ENCODE results near the gene TINCR. TPM values are rescaled to one million over a fixed set of nuclear protein-coding genes. Genes with fewer than 3 reads are reported as not detected.

Gene TINCR
- polyA plus RNA-seq, 1 donor from 2014 or later: 2.0 TPM

GRCh38 chr19:5514001-5514400 lies 53.8 kb downstream of the TINCR start:
- H2AFZ ChIP-seq (ENCODE audit: low read depth, low read length): no peak overlapping the region
- H3K9me3 ChIP-seq (ENCODE audit: low read length): no peaks in the 10 kb centered on the region
- H3K79me2 ChIP-seq (replicated peaks; ENCODE audit: insufficient read depth, low read length): no peaks in the 10 kb centered on the region
- H4K20me1 ChIP-seq (ENCODE audit: insufficient read depth): no peaks in the 10 kb centered on the region
- no peak overlapping the region for H3K9ac ChIP-seq (ENCODE audit: low read length)
- H3K36me3 ChIP-seq (ENCODE audit: insufficient read depth, low read length): no peaks in the 10 kb centered on the region
- no peaks in the 10 kb centered on the region for H3K27me3 ChIP-seq (ENCODE audit: insufficient read depth, low read depth, low read length)
- TF ChIP-seq MXI1 (conservative IDR thresholded peaks at IDR 0.05; ENCODE audit: poor library complexity, severe bottlenecking): no peak
- TF ChIP-seq REST (IDR thresholded peaks at IDR 0.05; ENCODE audit: borderline replicate concordance): no peak
- TF ChIP-seq EZH2 (IDR thresholded peaks at IDR 0.05; ENCODE audit: borderline replicate concordance, insufficient read depth, low read length, poor library complexity, severe bottlenecking): no peak
- no peak for TF ChIP-seq TAF1 (IDR thresholded peaks at IDR 0.05; ENCODE audit: low read depth)
- no peak for TF ChIP-seq CTCF (IDR thresholded peaks at IDR 0.05; ENCODE audit: poor library complexity, severe bottlenecking)
- TF ChIP-seq RAD21 (conservative IDR thresholded peaks at IDR 0.05): no peak
- TF ChIP-seq EP300 (conservative IDR thresholded peaks at IDR 0.05; ENCODE audit: poor library complexity, severe bottlenecking): no peak
- no peak for TF ChIP-seq POLR2AphosphoS5 (IDR thresholded peaks at IDR 0.05)
- TF ChIP-seq SMC3 (conservative IDR thresholded peaks at IDR 0.05; ENCODE audit: poor library complexity): no peak
- H3K4me3 ChIP-seq (ENCODE audit: low read length): no peak overlapping the region
- H3K4me2 ChIP-seq (ENCODE audit: low read length): no peak overlapping the region
- H3F3A ChIP-seq (ENCODE audit: insufficient read depth, low read length, poor library complexity, severe bottlenecking): no peaks in the 10 kb centered on the region
- no peak overlapping the region for H3K27ac ChIP-seq (ENCODE audit: low read length)
- no peaks in the 10 kb centered on the region for H3K9me2 ChIP-seq (ENCODE audit: insufficient read depth, low read length)

GRCh38 chr19:5512715-5513114 lies 55.0 kb downstream of the TINCR start:
- Histone ChIP-seq H3K27me3 (ENCODE audit: insufficient read depth, low read depth, low read length) (no peaks in the 10 kb centered on the region), H3K79me2 (replicated peaks; ENCODE audit: insufficient read depth, low read length) (no peaks in the 10 kb centered on the region), H3K27ac (ENCODE audit: low read length) (no peak overlapping the region), H2AFZ (ENCODE audit: low read depth, low read length) (no peak overlapping the region), H4K20me1 (ENCODE audit: insufficient read depth) (no peaks in the 10 kb centered on the region), H3K9ac (ENCODE audit: low read length) (no peak overlapping the region), H3K36me3 (ENCODE audit: insufficient read depth, low read length) (no peaks in the 10 kb centered on the region), H3K9me2 (ENCODE audit: insufficient read depth, low read length) (no peaks in the 10 kb centered on the region), H3K4me3 (ENCODE audit: low read length) (no peak overlapping the region), H3K9me3 (ENCODE audit: low read length) (no peaks in the 10 kb centered on the region), H3K4me2 (ENCODE audit: low read length) (no peak overlapping the region), H3F3A (ENCODE audit: insufficient read depth, low read length, poor library complexity, severe bottlenecking) (no peaks in the 10 kb centered on the region)
- TF ChIP-seq MXI1 (conservative IDR thresholded peaks at IDR 0.05; ENCODE audit: poor library complexity, severe bottlenecking) (no peak), TAF1 (IDR thresholded peaks at IDR 0.05; ENCODE audit: low read depth) (no peak), RAD21 (conservative IDR thresholded peaks at IDR 0.05) (no peak), CTCF (IDR thresholded peaks at IDR 0.05; ENCODE audit: poor library complexity, severe bottlenecking) (no peak), EZH2 (IDR thresholded peaks at IDR 0.05; ENCODE audit: borderline replicate concordance, insufficient read depth, low read length, poor library complexity, severe bottlenecking) (no peak), REST (IDR thresholded peaks at IDR 0.05; ENCODE audit: borderline replicate concordance) (no peak), SMC3 (conservative IDR thresholded peaks at IDR 0.05; ENCODE audit: poor library complexity) (no peak), EP300 (conservative IDR thresholded peaks at IDR 0.05; ENCODE audit: poor library complexity, severe bottlenecking) (no peak)

All from neural cell (in vitro differentiated cells).